ENCODE data around the gene RFX8. TPM values are rescaled to one million over a fixed set of nuclear protein-coding genes. Genes with fewer than 3 reads are reported as not detected.

Gene RFX8
- total and polyA plus RNA-seq, 10 of the 15 experiments (the other 5 are each of a cell fraction or from before 2014, with no cell fraction given) = 0.19 TPM; not detected in 9

DNA sequence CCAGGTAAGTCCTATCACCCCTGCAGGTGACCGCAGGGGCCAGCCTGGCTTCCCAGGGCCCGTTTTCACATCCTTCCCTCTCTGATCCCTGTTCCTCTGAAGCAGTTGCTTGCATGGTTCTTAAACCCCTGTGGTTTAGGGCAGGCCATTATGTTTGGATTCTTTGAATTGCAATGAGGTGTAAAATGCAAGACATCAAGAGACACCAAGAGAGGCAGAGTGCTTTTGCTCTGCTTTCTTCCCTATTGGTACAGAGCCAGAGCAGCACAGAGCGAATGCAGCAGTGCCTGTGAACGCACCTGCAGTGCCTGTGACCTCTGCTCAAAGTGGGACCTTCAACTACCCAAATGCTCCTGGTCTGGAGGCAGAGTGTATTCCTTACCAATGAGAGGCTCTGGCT, 7.6 kb downstream of the RFX8 start (continued):
- TF ChIP-seq, protein P1, sequence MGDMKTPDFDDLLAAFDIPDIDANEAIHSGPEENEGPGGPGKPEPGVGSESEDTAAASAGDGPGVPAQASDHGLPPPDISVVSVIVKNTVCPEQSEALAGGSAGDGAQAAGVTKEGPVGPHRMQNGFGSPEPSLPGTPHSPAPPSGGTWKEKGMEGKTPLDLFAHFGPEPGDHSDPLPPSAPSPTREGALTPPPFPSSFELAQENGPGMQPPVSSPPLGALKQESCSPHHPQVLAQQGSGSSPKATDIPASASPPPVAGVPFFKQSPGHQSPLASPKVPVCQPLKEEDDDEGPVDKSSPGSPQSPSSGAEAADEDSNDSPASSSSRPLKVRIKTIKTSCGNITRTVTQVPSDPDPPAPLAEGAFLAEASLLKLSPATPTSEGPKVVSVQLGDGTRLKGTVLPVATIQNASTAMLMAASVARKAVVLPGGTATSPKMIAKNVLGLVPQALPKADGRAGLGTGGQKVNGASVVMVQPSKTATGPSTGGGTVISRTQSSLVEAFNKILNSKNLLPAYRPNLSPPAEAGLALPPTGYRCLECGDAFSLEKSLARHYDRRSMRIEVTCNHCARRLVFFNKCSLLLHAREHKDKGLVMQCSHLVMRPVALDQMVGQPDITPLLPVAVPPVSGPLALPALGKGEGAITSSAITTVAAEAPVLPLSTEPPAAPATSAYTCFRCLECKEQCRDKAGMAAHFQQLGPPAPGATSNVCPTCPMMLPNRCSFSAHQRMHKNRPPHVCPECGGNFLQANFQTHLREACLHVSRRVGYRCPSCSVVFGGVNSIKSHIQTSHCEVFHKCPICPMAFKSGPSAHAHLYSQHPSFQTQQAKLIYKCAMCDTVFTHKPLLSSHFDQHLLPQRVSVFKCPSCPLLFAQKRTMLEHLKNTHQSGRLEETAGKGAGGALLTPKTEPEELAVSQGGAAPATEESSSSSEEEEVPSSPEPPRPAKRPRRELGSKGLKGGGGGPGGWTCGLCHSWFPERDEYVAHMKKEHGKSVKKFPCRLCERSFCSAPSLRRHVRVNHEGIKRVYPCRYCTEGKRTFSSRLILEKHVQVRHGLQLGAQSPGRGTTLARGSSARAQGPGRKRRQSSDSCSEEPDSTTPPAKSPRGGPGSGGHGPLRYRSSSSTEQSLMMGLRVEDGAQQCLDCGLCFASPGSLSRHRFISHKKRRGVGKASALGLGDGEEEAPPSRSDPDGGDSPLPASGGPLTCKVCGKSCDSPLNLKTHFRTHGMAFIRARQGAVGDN (IDR thresholded peaks at IDR 0.05) = no peak
- TF ChIP-seq, protein P2, sequence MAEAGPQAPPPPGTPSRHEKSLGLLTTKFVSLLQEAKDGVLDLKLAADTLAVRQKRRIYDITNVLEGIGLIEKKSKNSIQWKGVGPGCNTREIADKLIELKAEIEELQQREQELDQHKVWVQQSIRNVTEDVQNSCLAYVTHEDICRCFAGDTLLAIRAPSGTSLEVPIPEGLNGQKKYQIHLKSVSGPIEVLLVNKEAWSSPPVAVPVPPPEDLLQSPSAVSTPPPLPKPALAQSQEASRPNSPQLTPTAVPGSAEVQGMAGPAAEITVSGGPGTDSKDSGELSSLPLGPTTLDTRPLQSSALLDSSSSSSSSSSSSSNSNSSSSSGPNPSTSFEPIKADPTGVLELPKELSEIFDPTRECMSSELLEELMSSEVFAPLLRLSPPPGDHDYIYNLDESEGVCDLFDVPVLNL (IDR thresholded peaks at IDR 0.05; ENCODE audit: low read depth, low read length) = no peak
- TF ChIP-seq, protein P3, sequence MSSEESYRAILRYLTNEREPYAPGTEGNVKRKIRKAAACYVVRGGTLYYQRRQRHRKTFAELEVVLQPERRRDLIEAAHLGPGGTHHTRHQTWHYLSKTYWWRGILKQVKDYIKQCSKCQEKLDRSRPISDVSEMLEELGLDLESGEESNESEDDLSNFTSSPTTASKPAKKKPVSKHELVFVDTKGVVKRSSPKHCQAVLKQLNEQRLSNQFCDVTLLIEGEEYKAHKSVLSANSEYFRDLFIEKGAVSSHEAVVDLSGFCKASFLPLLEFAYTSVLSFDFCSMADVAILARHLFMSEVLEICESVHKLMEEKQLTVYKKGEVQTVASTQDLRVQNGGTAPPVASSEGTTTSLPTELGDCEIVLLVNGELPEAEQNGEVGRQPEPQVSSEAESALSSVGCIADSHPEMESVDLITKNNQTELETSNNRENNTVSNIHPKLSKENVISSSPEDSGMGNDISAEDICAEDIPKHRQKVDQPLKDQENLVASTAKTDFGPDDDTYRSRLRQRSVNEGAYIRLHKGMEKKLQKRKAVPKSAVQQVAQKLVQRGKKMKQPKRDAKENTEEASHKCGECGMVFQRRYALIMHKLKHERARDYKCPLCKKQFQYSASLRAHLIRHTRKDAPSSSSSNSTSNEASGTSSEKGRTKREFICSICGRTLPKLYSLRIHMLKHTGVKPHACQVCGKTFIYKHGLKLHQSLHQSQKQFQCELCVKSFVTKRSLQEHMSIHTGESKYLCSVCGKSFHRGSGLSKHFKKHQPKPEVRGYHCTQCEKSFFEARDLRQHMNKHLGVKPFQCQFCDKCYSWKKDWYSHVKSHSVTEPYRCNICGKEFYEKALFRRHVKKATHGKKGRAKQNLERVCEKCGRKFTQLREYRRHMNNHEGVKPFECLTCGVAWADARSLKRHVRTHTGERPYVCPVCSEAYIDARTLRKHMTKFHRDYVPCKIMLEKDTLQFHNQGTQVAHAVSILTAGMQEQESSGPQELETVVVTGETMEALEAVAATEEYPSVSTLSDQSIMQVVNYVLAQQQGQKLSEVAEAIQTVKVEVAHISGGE (CRISPR knock-in tag; IDR thresholded peaks at IDR 0.05) = no peak
- no peak for TF ChIP-seq TARDBP (IDR thresholded peaks at IDR 0.05; ENCODE audit: borderline replicate concordance)

All from GM12878 (cell line).